Measurements from ENCODE around the gene NCKAP5.

GRCh38 chr2:133377599-133377998, 190.7 kb downstream of the NCKAP5 start:
- no peak for TF ChIP-seq CTCF (IDR thresholded peaks at IDR 0.05)
- TF ChIP-seq POLR2A (IDR thresholded peaks at IDR 0.05), result no peak
- no peak for TF ChIP-seq EP300 (IDR thresholded peaks at IDR 0.05)
